NCI-H2227 treated with DMSO at 0.1 percent for 48 hours (cell line): ENCODE data around the gene NDUFV3.
"Not testable (repeated sequence)": the region's sequence is repeated elsewhere in the genome, so short reads cannot be mapped to it uniquely, and the experiment has no call there.

Experiments
- DNase-seq: peaks from one replicate; lab custom pipeline; 2025; lab: John Stamatoyannopoulos, UW

Gene NDUFV3

GRCh38 chr21:42937034-42937940 is 44.2 kb downstream of the NDUFV3 start:
- not testable (repeated sequence) for DNase-seq

GRCh38 chr21:42937960-42938605 is 45.0 kb downstream of the NDUFV3 start:
- DNase-seq, result no peak

- DNase-seq, result not testable (repeated sequence)
Observed at GRCh38 chr21:42938606-42938995, 45.5 kb downstream of the NDUFV3 start.

- DNase-seq, result no peak
Observed at GRCh38 chr21:42939582-42940413, 46.7 kb downstream of the NDUFV3 start.

GRCh38 chr21:42941696-42942085 is 48.6 kb downstream of the NDUFV3 start:
- no peak for DNase-seq

GRCh38 chr21:42942244-42942643 is 49.1 kb downstream of the NDUFV3 start:
- no peak for DNase-seq

- not testable (repeated sequence) for DNase-seq
Observed at GRCh38 chr21:42949094-42949755, 56.1 kb downstream of the NDUFV3 start.

- not testable (repeated sequence) for DNase-seq
Observed at GRCh38 chr21:42951193-42951592, 58.1 kb downstream of the NDUFV3 start.

- no peak for DNase-seq
Observed at GRCh38 chr21:42956824-42957630, 63.9 kb downstream of the NDUFV3 start.

GRCh38 chr21:42958122-42958521 is 65.0 kb downstream of the NDUFV3 start:
- DNase-seq, result not testable (repeated sequence)

GRCh38 chr21:42959728-42960127 is 66.6 kb downstream of the NDUFV3 start:
- DNase-seq, result no peak

GRCh38 chr21:42962380-42963007 is 69.4 kb downstream of the NDUFV3 start:
- DNase-seq, result no peak
